ENCODE data around the gene HS3ST2.
A peak's percentile ranks its signal among the peaks of the same experiment; 100 is the strongest.

Gene HS3ST2

DNA sequence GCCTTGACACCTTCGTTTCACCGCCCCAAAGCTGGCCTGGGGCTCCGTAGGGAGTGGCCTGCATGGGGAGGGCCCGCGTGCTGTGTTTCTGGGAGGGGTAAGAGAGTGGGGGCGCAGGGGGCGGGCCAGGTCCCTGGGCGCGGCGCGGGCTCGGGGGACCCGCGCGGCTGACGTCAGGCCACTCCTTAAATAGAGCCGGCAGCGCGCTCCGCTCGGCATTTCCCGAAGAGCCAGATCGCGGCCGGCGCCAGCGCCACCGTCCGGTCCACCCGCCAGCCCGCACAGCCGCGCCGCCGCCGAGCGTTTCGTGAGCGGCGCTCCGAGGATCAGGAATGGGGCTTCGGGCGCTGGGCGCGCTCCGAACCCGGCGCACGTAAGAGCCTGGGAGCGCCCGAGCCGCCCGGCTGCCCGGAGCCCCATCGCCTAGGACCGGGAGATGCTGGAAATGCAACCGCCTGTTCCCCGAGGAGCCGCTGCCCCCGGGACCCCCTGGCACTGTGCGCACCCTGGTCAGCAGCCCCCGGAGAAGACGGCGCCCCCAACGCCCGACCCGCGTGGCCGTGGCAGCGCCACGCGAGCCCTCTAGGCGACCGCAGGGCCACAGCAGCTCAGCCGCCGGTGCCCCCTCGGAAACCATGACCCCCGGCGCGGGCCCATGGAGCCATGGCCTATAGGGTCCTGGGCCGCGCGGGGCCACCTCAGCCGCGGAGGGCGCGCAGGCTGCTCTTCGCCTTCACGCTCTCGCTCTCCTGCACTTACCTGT lies at the start of gene HS3ST2:
Gene HS3ST2, plus strand, starts transcription at position 215 of the 763 bp plus-strand sequence. Its CDS starts 449 bp downstream, at position 664.
- peak; percentile 18 for DNase-seq (ENCODE audit: low read depth)

DNA sequence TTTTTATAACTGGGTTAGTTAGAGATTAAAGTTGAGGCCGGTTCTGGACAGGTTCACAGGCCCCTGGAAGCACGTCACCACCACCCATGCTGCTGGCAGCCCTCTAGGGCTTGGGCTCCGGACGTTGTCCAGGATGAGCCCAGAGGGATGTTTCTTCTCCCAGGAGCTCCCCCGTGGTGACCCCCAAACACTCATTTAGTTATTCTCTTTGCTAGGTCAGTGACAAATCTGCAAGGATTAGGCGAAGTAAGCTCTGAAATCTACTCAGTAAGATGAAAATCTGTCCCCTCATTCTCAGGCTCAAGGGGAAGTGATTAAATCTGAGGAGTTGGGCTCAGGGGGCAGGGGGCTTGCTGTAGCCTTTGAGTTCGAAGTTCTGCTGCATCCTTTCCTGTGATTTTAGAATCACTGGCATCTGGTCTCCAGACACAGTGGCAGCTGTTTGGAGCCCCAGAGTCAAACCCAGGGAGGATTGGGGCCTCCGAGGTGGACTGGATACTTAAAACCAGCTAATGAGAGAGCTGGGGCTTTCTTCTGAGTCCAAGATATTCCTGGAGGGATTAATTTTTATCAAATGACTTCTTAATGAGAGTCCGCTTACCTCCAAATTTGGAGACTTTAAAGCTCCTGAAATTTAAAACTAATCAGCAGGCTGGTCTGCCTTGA lies 49.2 kb upstream of the HS3ST2 start:
- no peak for DNase-seq (ENCODE audit: low read depth)

DNA sequence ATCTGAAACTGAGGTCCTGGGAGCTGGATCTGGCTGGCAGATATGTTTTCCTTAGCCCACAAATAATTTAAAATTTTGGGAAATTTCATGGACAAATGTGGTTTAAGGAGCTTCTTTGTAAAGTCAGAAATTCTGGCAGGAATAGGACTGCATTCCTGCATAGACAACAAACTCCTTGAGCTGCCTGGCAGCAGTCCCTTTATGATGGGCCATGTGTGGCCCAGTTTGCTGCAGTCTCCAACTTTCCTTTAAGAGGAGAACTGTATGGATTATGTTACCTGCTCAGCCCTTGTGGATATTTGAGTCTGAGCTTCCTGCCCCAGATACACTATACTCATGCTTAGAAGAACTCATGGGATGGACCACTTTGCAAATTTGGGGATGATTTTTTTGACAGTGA lies 48.5 kb upstream of the HS3ST2 start:
- no peak for DNase-seq (ENCODE audit: low read depth)

DNA sequence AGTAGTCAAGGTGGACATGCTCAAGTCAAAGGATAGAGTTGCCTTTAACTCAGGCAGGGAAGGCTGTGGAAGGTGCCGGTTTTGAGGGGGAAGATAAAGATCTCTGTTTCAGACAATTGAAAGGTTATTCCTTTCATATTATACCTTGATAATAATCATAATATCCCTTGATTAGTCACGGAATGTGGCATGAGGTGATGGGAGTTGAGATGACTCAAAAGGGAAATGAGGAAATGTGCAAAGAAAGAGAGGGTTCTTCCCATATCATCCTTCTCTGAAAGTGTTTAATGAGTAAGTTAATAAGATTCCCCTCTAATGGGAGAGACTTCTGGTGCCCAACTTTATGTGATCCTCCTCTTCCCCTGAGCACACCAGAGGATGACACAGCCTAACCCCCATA lies 43.1 kb upstream of the HS3ST2 start:
- no peak for DNase-seq (ENCODE audit: low read depth)

GRCh38 chr16:22771551-22771950 lies 42.4 kb upstream of the HS3ST2 start:
- no peak for DNase-seq (ENCODE audit: low read depth)

- DNase-seq (ENCODE audit: low read depth) = no peak
Observed at GRCh38 chr16:22775220-22775922, 38.6 kb upstream of the HS3ST2 start.

DNA sequence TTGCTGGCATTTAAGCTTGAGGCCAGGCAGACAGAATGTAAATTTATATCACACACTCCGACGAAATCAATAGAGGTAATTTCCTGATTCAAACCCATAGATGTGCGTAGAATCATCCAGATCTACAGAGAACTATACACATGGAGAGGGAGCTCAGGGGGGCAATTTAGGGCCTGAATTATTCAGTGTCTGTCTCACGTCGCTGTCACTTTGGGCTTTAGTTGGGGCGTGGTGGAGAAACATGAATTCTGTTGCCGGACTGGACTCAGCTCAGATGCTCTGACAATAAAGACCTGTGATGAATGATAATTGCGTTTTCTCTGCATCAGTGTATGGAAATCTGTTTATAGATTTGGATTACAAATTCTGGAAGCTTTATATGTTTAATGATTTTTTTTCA lies 32.5 kb upstream of the HS3ST2 start:
- no peak for DNase-seq (ENCODE audit: low read depth)

DNA sequence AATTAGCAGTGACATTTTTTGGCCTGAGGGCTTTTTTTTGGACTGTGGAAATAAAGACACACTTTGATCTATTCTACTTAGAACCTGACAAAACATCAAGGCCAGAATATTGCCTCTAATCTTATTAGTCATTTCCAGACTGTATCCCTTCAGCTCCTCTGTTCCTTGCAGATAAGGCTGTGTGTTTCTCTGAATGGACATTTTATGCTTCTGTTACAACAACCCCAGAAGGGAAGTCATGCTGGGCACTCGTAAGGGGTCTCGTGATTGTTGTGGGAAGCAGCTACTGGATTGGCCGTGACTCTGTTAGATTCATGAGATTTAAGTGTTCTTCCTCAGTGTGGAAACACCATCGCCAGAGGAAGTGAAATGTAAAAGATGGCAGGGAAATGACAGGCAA lies 31.6 kb upstream of the HS3ST2 start:
- DNase-seq (ENCODE audit: low read depth) = no peak

DNA sequence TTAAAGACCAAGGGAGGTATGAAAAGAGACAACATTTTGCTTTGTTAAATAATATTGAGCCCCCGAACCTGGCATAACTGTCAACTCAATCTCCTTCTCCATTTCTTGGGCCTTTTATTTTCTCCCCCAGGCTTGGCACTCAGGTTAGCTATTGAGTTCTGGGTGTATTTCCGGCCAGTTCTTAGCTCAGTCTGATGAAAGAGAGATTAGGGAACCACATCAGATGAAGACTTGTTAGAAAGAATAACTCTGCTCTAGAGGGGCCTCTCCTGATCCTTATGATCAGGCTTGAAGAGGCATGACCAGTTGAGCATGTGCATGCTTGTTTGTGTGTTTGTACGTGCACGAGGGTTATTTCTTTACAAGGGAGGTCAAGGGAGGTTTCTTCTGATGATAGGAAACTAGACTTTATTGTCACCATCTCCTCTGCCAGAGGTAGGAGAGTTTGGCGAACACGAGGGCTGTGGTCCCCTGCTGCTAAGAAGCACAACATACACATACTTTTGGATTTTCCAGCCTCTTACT lies 29.2 kb upstream of the HS3ST2 start:
- no peak for DNase-seq (ENCODE audit: low read depth)

GRCh38 chr16:22785552-22785951 lies 28.4 kb upstream of the HS3ST2 start:
- no peak for DNase-seq (ENCODE audit: low read depth)

GRCh38 chr16:22786284-22786683 lies 27.7 kb upstream of the HS3ST2 start:
- DNase-seq (ENCODE audit: low read depth) = no peak

- DNase-seq (ENCODE audit: low read depth) = peak; percentile 36
Observed at GRCh38 chr16:22786691-22787090, 27.3 kb upstream of the HS3ST2 start.

DNA sequence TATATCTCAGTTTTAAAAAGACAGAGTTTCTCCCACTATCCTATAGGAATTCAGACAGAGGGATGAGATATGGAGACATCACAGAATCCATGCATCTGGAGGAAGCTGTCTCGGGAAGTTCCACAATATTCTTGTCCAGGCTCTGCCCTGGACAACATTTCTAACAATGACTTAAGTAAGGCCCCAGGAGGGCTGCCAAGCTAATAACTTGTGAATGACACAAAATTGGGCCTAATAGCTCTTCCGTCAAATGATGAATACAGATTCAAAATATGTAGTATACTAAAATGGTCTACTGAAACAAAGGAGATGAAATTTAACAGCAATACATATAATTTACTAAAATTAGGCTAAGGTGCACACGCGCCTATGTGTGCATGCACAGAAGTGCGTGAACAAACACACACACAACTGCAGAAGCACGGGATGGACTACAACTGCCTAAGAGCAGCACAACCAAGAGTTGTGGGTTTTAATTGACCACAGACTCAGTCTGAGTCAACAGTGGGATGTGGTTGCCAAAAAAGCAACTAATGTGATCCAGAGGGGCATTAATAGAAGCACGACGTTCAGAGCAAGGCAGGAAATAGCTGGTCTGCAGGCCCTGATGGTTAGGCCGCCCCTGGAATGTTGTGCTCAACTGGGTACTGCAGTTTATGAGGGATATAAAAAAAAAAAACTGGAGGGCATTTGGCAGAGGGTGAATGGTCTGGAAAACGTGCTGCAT lies 26.3 kb upstream of the HS3ST2 start:
- peak; percentile 95 for DNase-seq (ENCODE audit: low read depth)

DNA sequence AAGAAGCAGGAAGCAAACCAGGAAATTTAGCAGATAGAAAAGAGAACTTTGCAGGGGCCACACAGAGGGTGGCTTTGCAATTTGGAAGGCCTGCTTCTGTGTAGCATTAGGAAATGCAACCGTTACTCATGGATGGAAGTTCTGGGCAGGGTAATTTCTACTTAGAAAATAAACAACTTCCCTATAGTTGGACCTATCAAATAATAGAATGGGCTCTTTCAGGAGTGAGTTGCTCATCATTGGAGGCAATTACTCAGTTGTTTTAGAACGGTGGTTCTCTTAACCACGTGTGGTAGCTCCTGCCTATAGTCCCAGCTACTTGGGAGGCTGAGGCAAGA lies 25.8 kb upstream of the HS3ST2 start:
- DNase-seq (ENCODE audit: low read depth) = no peak

DNA sequence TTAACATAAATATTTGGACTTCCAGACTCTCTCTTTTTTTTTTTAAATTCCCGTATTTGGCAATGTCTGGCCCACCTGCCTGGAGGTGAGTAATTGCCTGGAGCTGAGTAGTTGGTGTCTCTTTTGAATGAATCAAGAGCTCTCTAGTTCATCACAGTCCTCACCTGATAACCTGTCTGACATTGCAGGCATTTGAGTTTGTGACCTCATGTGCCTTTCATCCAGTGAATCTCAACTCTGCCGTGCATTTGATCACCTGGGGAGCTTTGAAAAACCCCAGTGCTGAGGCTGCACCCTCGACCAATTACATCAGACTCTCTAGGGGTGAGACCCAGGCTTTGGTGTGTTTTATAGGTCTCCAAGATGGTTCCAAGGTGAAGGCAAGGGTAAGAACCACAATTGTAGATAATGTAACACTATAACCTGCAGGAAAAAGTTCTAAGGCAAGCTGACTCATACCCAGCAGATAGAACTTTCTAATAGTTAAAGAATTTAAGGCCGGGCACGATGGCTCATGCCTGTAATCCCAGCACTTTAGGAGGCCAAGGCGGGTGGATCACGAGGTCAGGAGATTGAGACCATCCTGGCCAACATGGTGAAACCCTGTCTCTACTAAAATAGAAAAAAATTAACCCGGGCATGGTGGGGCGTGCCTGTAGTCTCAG lies 24.5 kb upstream of the HS3ST2 start:
- DNase-seq (ENCODE audit: low read depth) = peak; percentile 29

- DNase-seq (ENCODE audit: low read depth) = no peak
Observed at GRCh38 chr16:22797551-22797950, 16.4 kb upstream of the HS3ST2 start.

DNA sequence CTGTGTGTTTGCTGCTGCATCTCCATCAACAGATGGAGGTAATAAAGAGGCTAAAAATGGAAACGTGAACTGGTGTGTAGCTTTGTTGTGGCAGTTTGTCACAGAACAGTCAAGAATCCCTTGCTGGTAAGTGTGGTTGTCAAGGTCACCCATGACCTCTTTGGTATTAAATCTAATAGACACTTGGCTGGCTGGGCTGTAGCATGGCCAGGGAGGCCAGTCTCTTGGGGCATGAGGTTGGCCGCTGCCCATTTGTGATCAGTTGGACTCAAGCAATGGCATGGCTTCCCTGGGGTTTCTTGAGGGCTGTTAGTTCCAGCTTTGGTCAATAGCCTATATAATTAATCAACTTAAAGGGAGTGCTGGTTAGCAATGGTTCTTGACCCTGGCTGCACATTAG lies 14.8 kb upstream of the HS3ST2 start:
- no peak for DNase-seq (ENCODE audit: low read depth)

DNA sequence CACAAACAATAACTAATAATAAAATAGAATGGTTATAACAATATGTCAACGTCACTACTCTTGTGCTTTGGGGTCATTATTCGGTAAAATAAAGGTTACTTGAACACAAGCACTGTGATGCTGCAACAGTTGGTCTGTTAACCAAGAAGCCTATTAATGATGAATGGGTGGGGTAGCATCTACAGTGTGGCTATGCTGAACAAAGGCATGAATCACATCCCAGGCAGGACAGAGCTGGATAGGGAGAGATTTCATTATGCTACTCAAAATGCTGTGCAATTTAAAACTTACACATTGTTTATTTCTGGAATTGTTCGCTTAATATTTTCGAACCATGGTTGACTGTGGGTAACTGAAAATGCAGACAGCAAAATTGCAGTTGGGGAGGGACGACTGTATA lies 9.1 kb upstream of the HS3ST2 start:
- DNase-seq (ENCODE audit: low read depth) = no peak

- no peak for DNase-seq (ENCODE audit: low read depth)
Observed at GRCh38 chr16:22805326-22805725, 8.6 kb upstream of the HS3ST2 start.

GRCh38 chr16:22806811-22807210 lies 7.2 kb upstream of the HS3ST2 start:
- no peak for DNase-seq (ENCODE audit: low read depth)

- no peak for DNase-seq (ENCODE audit: low read depth)
Observed at GRCh38 chr16:22810226-22810625, 3.7 kb upstream of the HS3ST2 start.
